CD4-positive, alpha-beta T cell treated with Interleukin-21 for 1 hour (primary cell): Measurements from ENCODE around the gene RALY.
"Not testable (repeated sequence)": the region's sequence is repeated elsewhere in the genome, so short reads cannot be mapped to it uniquely, and the experiment has no call there.

Experiments
- DNase-seq: peaks from one replicate; pipeline ENCODE4 v3.0.0-alpha.2; 2020

RALY gene

DNA sequence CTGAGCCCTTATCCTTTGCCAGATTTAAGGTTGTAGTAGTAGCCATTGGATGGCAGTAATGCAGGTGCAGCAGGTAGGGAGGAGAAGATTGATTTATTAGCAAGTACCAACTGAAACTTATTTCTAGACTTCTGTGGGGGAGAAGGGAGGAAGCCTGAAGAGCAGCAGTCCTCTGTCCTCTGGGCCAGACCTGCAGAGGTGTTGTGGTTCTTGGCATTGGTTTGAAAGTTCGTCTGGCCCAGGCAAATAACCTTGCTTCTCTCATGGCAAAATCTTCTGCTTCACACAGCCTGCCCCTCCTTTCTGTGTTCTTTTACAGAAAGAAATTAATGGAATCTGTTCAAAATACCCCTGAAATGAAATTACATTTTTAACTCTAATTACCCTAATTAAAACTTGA lies 24.5 kb downstream of the RALY start:
- DNase-seq: no peak

DNA sequence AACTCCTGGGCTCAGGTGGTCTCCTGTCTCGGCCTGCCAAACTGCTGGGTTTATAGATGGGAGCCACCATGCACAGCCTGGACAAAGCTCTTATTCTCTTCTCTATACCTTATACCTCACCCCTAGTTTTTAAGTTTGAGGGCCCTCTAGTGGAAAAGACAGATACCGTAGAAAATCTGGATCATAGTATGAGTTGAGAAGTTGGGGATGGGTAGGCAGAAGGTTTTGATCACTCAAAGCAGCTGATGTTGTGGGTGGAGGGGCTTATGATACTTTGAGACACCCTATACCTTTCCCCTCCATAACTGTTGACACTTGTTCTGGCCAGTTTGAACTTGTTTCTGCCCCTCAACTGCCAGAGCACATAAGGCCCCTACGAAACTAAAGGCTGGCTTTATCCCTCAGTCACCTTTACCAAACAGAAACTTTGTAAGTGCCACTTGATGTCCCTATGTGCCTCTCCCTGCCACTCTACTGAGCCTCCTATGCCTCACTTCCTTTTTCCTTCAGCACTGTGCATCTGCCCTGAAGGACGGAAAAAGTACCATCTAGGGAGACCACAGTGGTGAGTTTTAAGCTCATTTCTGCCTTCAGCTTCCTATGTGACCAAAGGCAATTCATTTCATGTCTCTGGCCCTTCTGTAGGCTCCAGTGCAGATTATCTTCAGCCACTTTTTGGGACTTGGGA lies 28.6 kb downstream of the RALY start:
- peak; percentile 48 for DNase-seq

DNA sequence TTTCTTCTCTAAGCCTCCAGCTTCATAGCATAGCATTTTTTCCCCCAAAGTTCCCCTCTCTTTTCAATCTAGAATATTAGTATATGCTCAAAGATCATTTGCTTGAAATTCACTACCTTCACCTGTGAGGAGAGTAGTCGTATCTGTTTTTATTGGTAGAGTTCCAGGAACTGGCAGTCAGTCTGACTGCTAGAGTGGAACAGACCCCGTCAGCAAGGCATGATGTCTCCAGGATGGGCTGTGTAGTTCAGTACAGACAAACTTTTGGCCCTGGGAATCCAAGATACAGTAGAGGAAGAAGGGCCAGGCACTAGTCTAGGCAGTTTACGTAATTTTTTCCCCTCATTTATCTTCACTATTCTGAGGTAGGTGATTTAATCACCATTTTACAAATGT lies 29.1 kb downstream of the RALY start:
- DNase-seq: no peak

DNA sequence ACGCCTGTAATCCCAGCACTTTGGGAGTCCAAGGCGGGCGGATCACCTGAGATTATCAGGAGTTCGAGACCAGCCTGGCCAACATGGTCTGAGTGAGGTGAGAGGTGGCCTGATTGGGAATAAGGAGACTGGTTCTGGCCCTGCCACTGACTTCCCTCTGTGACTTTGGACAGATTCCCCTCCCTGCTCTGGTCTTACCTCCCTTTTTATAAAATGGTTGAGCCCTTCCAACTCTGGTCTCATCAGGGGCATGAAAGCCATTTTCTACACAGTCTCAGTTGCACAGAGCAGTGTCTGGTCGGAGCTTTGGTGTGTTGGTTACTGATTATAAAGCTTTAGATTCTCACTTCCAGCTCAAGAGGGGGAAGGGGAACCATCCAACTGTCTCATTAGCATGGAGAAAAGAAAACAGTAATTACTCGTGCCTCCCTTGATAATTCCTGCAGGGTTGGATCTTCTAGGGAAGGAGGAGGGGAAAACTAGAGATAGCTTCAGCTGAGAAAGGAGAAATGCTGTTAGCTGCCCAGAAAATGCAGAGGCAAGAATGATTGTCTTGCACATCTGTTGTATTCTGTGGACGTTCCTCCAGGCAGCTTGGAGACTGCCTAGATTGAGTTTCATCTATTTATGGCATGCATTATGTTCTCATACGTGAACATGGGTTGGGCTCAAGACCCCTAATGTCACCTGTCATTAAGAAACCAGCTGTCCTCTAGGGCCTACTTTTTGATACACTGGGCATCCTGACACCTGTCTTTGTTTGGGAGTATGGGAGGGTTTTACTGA lies 30.4 kb downstream of the RALY start:
- no peak for DNase-seq

DNA sequence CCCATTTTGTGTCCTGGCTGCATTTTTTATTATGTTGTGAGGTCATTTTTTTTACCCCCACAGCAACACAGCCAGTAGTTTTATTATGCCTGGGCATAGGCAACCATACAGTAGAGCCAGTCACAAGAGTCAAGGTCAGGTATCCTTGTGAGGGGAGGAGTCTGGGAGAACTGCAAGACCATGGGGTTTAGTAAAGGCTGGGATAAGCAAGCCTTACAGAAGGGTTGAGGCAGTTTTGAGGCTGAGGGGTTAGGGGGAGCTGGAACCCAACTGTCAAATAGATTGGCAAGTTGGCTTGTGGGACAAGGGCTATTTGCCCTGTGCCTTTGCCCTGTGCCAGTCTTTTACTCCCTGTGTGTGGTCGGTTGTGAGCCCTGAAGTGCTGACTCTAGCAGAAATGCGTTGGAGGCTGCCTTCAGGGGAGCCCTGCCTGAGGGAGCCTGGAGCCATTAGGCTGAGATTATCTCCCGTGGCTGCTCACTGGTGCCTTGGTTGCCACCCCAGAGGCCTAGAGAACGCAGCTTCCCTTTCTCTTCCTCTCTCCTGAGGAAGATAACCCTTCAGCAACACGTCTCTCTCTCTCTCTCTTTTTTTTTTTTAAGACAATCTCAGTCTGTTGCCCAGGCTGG lies 31.1 kb downstream of the RALY start:
- DNase-seq: no peak

DNA sequence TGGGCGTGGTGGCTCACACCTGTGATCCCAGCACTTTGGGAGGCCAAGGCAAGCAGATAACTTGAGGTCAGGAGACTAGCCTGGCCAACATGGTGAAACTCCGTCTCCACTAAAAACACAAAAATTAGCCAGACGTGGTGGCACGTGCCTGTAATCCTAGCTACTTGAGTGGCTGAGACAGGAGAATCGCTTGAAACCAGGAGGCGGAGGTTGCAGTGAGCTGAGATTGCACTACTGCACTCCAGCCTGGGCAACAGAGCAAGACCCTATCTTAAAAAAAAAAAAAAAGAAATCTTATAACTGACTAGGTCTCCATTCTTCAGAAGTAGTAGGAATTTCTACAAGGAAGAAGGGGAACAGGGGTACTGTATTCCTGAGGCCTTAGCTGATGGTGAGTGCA lies 34.3 kb downstream of the RALY start:
- DNase-seq: not testable (repeated sequence)

DNA sequence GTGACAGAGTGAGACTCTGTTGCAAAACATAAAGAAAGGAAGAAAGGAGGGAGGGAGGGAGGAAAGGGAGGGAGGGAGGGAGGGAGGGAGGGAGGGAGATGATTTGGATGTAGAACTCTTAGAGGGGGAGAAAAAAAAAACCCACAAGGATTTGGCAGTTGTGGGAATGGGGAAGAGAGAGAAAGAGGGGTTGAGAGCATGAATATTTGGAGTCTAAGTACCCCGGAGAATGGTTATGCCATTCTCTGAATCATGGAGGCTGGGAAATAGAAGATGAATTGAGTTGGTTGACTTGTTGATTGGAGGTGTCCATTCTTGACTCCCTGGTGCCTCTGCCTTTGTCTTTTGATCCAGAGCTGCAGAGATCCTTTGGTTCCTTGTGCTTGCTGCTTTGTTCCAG lies 35.7 kb downstream of the RALY start:
- no peak for DNase-seq

DNA sequence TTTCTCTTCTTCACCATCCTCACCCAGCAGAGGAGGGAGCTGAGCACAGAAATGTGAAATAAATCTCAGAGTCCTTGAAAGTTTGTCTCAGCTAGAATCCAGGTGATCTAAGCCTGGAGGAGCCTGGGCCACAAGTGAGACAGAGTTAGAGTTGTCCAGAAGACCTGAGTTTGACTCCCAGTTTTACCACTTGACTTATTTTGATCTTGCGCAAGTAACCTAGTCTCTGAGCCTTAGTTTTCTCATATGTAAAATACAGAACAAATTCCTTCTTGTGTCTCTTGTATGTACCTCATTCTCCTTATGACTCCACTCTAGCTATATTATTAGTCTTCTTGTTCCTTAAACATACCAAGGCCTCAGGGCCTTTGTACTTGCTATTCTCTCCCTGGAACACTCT lies 36.7 kb downstream of the RALY start:
- no peak for DNase-seq

DNA sequence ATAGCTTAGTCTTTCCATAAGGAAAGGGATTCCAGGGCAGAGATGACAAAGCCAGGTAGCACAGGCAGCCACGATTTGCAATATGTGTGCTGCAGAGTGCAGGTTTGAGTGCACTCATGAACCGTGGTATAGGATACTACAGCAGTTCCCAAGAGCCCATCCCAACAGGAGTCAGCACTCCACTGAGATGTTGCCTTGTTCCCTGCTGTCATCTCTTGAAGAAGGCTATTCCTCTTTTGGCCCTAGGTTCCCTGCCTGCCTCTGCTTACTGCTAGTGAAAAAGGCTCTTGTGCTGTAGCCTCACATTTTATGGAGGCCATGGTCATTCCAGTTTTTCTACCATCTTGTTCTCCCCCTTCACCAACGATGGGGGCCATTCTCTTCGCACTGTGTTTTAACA lies 40.2 kb downstream of the RALY start:
- DNase-seq: no peak

DNA sequence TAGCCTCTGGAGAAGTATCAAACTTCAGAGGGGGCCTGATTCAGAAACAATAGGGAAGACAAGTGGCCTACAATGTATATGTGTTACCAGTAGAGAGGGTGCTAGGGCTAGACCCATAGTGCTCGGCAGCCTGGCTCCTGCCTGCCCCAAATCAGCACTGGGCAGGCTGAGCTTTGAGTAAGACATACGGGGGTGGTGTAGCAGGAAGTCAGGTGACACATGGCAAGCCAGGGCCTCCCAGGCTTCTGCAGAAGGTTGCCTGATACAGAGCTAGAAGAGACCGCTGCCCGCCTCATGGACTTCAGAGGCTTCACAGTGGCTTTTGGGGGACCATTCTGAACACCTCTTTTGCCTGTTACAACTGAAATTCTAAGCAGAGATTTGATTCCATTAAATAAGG lies 43.4 kb downstream of the RALY start:
- peak; percentile 38 for DNase-seq

DNA sequence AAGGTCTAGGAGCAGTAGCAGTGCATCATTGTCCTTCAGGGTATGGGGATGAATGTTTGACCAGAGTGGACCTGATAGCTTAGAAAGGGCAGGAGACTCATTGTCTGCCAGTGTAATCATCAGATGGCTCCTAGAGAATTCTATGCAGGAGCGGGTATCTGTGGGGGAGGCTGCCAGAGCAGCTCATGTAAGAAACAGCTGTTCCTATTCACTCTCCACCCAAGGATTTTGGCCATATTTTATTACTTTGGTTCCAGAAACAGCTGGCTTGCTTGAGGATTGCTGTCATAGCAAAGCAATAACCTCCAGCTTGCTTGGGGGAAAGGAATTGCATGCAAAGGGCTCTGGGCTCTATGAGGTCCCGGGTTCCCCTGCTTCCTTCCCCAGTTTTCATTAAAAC lies 44.1 kb downstream of the RALY start:
- no peak for DNase-seq

DNA sequence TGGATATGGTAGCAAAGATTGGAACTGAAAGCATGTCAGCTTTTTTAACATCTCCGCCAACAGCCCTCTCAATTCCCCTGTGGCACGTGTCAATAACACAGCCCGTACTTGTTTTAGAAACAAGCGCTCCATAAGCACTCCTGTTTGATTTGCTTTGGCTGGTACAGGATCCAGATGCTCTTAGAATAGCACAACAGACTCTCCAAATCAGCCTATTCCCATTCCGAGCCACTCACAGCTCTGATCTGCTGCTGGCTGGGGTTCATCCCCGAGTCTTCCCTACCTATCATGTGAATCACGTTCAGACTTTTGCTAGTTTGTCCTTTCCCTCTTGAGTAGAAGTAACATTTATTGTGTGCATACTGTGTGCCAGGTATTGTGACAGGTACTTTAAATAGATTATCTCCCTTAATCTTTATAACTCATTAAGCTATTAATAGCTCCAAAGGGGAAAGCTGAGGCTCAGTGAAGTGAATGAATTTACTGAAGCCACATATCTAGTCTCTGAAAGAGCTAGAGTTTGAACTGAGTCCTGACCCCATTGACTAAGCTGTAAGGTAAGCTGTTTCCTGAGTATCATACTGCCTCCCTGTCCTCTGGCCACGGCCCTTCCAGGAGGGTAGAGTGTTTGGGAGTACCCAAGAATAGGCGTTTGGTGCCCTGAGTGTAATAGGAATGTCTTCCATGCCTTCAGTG lies 46.7 kb downstream of the RALY start:
- no peak for DNase-seq

DNA sequence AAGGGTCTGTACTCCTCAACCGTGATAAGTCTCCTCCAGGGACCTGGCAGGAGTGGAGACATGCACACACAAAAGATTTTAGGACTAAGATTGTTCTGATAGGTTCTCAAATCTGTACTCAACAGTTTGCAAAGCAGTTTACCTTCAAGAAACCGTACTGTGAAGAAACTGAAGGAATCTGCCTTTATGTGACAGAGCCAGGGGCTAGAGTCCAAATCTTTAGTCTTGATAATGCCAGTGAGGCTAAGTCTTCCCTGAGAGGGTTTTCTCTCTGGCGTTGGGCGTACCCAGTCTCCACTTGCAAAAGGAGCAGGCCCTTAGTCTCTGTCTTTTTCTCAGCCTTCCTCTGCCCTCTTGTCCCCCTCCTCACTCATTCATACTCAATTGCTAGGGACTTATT lies 47.5 kb downstream of the RALY start:
- DNase-seq: no peak

DNA sequence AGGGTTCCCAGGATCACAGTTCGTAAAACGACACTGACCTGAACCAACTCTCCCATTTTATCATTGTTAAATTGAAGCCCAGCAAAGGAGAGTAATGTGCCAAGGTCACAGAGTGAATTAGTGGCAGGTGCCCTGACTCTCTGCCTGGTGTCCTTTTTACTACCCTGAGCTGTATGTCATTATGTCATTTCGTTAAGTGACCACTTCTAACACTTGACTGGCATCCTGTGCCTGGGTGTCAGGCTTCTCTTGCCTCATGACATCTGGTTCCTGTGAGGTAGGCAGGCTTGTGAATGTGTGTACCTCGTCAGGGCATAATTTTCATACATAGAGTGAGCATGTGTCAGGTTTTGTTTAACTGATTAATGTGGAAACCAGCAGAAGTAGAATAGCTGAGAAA lies 48.6 kb downstream of the RALY start:
- no peak for DNase-seq

DNA sequence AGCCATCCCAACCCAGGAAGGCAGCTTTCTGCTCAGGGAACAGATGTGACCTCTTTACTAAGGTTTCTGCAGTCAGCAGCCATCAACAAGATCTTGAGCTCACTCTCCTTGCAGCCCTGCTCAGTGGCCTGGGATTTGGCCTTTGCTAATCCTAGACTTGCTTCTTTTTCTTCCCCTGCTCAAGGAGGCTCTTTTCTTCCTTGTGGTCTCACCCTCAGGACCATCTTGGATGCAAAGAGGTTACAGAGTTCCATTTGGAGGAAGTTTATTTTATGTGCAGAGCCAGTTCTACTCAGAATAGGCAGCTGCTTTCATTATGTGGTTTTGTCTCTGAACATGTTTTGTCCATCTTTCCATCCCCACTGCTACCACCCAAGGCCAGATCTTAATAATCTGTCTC lies 49.3 kb downstream of the RALY start:
- no peak for DNase-seq

DNA sequence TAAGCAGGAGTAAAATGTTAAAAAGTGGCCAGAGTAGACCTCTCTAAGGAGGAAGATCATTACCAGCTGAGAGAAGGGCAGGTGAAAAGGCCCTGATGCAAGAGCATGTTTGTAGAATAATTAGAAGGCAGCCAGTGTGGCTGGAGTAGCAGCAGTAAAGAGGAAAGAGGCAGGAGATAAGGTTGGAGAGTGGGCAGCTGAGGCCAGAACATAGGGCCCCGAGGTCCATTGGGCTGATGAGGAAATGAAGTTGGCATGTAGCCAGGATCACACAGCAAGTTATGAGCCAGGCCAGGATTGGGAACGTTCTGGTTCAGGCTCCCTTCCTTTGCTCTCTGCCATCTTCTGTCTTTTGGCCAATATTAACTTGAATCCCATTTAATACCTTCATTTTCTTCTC lies 51.6 kb downstream of the RALY start:
- DNase-seq: no peak

DNA sequence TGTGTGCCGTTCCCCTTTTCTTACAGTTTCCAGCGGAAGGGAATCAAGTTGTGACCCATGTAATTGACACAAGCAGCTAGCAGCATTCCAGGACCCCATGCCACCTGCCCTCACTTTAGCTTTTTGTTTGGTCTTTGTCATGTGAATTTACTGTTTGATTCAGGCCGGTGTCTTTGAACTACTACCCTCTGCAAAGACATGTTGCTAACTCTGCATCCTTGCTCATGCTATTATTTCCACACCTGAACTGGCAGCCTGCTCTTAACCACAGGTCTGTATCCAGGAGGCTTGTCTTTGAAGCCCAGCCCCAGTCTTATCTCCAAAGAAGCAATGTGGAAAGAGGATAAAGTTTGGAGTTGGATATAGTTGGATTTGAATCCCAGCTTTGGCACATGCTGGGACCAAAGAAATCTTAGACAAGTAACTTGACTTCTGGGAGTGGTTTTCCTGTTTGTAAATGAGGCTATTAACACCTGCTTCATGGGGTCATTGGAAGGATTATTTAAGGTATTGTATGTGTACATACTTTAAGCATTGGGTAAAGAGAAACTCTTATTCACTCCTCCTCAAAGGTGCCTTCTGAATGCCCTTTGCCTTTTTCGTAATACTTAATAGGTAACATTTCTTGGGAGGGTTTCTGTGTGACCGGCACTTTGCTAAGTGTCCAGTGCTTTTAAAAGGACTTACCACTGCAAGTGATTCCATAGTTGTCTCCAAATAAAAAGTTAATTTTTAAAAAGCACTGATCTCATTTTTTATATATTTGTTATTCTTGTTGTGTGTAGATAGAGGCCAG lies 52.4 kb downstream of the RALY start:
- DNase-seq: no peak

DNA sequence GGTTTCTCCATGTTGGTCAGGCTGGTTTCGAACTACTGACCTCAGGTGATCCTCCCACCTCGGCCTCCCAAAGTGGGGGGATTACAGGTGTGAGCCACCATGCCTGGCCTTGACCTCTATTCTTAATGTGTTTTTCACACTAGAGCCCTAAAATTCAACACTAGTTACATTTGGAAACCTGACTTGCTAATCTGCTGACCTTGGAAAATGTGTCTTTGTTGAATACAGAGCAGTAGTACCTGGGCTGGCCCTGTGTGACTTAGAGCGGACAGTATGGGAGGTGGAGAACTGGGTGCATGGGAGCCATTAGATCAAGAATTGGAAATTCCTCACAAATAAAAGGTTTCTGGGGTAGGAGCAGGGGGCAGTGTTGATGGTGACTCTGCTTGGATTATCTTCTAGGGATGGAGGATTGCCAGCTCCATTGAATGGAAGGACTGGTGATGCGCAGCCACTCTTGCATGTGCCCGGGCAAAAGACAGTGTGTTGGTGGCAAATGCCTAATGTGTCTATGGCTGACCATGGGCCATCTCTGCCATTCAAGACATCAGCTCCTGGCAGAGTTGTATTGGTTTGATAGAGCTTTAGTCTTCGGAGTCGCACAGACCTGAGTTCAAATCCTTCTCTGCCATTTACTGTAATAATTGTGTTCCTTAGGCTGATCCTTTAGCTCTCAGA lies 53.4 kb downstream of the RALY start:
- DNase-seq: no peak

DNA sequence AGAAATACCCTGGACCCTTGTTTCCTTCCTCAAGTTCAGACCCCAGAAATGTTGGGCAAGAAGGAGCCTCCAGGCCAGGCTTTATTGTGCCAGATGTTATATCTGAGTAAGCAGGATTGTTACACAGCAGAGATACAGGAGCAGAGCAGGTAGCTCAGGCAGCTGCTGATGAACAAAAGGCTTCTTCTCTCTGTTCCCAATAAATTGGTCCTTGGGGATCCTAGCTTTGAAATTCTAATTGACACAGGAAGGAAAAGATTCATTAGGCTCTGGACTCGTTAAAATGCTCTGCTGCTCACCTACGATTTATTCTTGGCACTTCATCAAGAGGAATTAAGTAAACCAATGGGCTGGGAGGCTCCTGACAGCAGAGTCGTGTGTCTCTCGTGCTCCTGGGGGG lies 54.2 kb downstream of the RALY start:
- DNase-seq: no peak

DNA sequence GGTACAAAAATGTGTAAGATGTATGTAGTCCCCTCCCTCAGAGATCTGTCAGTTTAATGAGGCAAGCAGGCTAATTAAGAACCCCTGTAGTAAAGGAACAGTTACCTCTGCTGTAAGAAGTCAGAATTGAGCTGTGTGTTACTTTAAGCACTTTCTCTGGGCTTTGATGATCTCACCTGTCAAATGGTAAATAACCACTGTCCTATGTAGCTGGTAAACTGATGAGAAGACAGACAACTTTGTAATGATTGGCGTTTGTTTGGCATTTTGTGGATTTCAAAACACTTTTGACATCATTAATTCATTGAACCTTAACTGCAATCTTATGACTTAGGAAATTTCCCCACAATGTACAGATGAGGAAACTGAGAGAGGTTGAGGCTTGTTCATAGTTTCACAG lies 55.7 kb downstream of the RALY start:
- DNase-seq: no peak

DNA sequence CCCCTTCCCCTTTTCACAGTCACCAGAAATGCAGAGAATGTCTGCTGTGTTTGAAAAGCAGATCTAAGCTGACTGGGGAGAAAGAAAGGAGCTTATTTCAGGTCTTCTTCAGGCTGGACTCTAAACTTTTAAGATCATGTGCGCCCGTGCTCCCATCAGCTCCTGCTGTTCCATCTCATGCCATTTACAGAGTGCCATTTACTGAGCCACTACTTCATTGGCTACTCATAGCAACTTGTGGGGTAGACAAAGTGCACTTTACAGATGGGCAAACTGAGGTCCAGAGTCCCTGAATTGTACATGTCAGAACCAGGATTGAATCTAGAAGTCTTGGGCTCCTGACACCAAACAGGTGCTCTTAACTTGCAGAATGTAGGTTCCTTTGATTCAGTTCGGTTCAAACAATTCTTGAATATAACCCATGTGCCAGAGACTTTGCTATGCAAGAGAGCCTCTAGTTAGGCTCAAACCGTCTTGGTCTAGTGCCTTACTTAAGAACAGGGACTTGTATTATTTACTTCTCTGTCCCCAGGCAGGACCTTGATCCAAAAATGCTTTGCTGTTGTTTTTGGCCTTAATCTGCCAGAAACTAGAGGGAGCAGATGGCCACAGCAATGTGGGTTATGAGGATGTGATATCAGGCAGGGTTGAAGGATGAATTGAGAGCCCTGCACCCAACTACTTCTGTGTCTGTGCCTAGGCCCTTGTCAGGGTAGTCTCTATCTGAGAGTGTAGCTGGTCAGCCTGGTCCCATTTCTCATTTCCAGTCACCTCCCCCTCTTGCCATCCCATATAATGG lies 56.4 kb downstream of the RALY start:
- DNase-seq: no peak
